SH-SY5Y (cell line): Measurements from ENCODE around the gene NEK6.

Experiments used
- GATA2 ChIP-seq: IDR thresholded peaks from 2 replicates; pipeline ENCODE4 v1.6.1; 2011; ENCODE audit warnings: mild to moderate bottlenecking, low read depth, low read length
- GATA3 ChIP-seq: IDR thresholded peaks from 2 replicates; pipeline ENCODE4 v1.6.1; 2011; ENCODE audit warnings: low read depth, mild to moderate bottlenecking, low read length, moderate library complexity

Gene NEK6

DNA sequence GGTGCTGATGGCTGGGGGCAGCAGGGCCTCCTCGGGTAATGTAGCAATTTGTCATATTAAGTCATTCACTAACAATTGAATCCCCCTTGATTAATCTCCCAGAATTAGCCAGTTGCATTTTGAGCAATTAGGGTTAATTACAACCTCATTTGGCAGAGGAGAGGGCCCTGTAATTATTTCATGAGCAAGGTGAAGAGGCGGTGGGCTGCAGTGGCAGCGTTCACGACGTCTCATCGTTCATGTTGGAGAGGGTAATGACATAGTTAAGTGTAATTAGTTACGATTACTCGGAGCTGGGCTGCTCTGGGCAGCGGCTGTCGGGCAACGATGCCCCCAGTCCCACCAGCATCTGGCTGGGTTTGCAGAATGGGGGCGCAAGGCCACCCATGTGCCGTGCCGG, 46.0 kb downstream of the NEK6 start:
- TF ChIP-seq GATA3 (no peak), GATA2 (no peak)

DNA sequence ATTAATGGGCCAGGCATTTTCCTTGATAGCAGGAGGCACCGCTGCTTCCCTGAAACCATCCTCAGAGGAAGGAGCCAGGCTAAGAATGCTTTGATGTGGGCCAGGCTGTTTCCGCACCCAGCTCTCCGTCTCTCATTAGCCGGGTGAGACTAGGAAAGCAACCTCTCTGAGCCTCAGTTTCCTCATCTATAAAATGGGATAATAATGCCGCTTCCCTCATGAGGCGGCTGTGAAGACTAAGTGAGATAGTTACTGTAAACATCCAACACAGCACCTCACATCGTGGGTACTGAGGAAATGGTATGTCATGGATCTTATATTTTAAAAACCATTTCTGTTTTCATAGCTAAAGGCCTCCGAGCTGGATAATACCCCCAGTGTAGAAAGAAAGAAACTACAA, 46.5 kb downstream of the NEK6 start:
- TF ChIP-seq GATA2, result no peak

DNA sequence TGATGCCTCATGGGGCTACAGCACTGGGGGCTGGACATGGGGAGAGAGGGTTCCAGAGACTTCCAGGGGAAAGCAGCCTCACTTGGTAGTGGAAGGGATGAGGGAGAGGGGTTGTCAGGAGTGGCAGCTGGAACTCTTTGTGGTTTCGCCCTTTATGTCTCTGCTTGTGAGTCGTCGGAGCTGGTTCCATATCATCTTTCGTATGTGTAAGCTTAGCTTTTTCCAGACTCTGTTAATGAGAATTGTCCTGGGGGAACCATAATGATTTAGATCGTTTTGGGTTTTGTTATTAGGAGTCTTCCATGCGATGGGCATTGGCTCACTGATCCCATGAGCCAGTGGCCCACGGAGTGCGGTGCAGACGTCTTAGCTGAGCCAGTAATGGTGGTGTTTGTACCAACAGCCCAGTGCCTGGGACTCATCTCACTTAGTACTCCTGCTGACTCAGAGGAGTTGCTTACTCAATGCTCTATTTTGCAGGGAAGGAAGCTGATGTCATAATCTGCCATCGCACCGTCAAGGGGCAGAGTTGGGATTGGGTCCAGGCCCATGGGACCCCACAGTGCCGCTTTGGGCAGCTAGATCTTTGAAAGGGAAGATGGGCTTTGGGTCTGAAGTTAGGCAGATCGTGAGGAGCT, 48.5 kb downstream of the NEK6 start:
- TF ChIP-seq GATA3, result no peak
- TF ChIP-seq GATA2, result no peak

DNA sequence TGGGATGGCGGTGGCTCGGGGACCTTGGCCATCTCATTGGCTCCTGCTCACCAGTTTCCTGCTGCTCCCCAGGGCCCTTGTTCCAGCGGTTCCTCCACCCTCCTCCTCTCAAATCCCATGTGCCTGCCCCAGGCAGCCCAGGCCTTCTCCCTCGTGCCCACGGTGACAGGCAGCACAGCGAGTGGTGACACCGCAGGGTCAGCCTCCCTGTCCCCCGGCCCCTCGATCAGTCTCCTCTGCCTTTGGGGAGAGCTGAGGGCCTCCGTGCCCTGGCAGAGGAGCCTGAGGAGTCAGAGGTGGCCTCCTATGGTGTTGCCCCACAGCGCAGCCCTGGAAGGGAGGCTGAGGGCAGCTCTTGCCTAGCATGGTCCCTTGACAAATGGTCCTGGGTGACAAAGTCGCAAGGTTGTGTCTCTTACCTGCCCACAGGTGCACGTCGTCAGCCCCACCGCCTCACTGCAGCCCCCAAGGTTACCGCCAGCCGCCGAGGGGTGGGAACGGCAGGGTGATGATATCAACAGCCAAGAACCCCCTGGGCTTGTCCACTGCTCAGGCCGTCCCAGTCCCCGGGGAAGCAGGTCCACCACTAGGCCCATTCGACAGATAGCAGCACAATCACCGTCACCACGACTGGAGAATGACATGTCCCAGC, 49.8 kb downstream of the NEK6 start:
- no peak for TF ChIP-seq GATA3
- no peak for TF ChIP-seq GATA2

DNA sequence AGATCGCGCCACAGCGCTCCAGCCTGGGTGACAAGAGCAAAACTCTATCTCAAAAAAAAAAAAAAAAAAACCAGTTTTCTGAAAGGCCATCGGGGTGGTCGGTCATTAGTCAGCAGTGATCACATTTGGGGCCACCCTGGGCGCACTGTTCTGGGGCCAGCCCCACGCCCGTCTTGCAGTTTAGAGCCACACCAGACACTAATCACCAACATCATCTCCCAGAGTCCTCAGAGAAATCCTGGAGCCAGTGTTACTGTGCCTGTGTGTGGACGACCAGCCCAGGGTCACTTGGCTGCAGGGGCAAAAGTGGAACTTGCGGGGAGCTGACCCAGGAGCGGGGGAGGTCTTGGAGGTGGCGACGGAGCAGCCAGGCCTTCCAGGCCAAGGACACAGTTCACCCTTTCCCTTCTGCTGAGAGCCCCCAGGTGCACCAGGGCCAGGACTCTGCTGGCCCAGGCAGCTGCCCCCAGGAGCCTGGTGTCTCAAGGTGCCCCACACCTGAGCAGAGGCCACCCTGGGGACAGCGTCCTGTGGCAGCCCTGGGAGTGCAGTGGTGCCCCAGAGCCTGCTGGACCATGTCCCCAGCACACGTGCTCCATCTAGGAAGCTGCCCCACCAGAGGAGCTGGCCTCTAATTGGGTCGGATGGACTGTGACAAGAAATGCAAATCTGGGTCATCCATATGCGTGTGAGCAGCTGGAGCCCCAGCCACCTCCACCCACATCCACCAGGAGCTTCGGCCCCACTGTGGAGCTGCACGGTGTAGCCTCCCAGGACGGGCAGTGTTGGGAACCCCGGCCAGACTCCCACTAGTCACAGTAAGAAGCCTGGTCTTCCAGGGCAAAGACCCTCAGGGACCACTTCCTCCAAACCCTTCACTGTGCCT, 51.1 kb downstream of the NEK6 start:
- TF ChIP-seq GATA2, result no peak
- no peak for TF ChIP-seq GATA3

DNA sequence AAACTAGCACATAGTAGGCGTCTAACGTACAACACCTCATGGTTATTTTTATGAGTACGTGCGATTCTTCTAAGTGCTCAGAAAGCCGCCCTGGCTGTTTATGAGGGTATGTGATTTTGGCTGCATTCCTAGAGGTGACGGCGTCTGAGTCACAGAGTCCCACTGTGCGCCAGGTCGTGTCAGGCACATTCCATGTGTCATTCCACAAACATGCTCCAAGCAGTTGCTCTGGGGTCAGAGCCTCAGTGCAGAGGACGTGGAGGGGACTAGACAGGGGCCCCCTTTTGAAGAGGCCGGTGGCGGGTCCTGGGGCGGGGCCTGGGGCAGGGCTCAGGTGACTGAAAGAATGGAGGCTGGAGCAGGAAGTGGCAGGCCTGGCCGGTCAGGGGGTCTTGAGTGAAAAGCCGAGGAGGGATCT, 51.9 kb downstream of the NEK6 start:
- TF ChIP-seq GATA2 (no peak), GATA3 (no peak)

DNA sequence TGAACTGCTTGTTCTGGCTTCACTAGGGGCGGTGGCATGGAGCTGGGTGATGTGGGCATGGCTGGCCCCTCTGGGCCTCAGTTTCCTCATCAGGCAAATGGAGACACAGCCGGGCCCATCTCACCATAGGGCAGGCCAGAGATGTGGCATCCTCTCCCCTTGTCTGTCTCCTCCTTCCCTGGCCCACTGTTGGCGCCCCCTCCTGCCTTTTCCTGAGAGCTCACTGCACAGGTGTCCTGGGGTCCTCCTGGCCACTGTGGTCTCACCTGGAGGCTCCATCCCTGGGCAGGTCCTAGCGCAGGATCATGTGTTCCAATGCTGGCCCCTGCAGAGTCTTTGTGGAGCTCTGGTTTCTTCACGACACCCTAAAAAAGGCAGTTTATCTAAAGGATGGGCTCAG, 53.5 kb downstream of the NEK6 start:
- TF ChIP-seq GATA3 (no peak), GATA2 (no peak)

DNA sequence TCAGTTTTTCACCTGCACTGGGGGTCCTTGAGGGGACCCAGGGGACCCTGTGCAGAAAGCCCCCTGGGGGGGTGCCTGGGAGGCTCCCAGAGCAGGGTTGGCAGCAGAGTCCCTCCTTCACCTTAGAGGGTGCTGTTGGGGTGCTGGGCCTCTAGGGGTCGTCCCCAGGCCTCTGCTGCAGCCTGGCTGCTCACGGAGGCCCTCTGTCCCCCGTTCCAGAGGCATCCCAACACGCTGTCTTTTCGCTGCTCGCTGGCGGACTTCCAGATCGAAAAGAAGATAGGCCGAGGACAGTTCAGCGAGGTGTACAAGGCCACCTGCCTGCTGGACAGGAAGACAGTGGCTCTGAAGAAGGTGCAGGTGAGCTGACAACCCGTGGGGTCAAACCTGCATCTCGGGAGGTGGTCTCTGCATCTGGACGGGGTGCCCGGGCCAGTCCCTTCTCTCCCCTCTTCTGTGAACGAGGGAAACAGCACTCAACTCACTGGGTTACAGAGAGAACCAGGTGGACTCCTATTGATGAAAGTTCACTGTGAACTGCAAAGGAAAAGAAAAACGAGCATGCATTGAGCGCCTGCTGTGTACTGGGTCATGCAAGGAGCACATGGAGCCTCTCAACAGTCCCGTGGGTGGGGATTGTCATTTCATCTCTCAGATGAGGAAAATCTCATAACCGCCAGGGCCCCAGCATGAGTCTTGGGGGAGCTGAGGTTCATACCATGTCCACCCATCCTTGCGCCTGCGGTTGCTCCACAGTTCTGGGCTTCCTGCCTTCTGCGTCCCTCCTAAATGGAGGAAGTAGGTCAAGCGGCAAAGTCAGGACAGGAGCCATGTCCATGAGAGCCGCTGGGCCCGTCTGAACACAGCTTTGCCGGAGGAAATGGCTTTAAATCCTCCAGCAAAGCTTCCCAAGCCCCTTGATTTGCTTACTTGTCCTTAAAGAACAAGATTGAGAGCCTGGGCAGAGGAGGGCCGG, 54.8 kb downstream of the NEK6 start:
- TF ChIP-seq GATA2 (0 out of 2 replicates have a peak, but pooled peaks have one; percentile 27), GATA3 (no peak)

DNA sequence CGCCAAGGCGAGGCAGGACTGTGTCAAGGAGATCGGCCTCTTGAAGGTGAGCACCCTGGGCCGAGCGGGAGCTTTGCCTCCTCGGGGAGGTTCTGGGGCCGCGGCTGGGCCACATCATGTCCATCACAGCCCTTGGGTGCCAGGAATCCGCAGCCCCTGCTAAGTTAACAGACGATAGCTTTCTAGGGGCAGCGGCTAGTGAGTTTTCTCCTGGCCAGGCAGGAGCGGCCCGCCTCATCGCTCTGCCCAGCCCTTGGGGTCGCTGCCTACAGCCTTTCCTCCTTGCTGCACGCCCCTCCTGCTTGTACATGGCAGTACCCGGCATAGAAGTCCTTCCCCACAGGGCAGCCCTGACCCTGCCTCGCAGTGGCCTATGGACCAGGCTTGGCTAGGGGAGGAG, 56.2 kb downstream of the NEK6 start:
- TF ChIP-seq GATA3 (no peak), GATA2 (no peak)

DNA sequence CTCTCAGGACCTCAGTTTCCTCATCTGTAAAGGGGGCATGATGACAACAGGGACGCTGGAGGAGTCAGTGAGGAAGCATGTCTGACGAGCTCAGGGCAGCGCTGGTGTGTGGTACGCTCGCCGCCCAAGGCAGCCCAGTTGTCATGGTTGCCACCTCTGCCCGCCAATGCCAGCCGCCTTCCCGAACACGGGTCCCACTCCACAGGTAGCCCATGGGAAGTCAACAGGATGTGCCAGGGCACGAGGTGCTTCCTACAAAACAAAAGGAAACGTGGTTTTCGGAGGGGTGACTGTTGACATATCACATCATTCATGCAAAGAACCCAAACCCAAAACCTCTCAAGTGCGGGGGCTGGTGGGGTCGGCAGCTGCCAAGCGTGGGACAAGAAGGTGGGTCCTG, 58.1 kb downstream of the NEK6 start:
- TF ChIP-seq GATA3 (no peak), GATA2 (no peak)

DNA sequence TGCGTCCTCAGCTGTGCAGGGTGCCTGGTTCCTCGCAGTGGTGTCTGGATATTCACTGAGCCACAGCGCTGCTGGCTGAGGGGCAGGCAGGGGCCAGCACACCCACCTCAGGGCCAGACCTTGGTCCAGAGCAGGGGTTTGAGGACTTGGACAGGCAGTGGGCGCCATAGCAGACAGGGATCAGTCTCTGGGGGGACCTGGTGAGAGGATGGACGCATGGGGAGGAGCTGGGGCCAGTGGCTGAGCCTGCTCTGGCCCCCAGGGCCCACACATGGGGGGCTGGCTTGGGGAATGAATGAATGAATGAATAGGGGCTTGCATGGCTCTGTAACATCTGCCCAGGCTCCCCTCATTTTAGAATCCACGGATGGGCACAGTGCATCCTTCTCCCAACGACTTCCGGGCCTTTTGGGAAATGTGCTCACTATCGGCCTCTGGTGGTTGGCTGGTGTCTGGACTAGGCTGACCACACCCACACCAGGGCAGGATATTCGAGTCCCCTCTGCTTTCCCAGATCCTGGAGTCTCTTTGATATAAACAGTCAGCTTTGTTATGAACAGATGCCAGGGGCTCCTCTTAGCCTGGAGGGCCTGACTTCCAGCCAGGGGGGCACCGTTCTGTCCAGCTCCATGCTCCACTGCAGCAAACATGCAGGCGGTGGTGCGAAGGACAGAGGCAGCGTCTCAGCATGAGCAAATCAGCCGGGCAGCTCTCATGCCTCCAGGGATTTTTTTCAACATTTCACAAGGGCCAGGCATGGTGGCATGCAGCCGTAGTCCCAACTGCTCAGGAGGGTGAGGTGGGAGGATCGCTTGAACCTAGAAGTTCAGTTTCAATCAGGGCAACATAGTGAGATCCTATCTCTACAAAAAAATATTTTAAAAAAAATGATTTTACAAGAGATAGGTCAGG, 62.6 kb downstream of the NEK6 start:
- no peak for TF ChIP-seq GATA3
- TF ChIP-seq GATA2, result no peak

DNA sequence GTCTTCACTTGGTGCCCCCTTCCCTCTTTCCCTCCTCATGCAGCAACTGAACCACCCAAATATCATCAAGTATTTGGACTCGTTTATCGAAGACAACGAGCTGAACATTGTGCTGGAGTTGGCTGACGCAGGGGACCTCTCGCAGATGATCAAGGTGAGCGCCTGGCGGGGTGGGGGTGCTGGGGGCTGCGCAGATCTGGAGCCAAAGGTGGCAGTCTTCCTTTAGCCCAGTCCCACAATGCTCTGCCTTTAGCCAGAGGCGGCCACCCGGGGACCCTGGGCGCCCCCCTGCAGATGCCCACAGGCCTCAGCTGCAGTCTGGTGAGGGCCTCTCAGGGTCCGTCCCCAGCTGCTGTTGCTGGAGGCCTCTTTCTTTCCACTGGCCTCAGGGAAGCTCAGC, 63.7 kb downstream of the NEK6 start:
- no peak for TF ChIP-seq GATA3
- TF ChIP-seq GATA2, result no peak

DNA sequence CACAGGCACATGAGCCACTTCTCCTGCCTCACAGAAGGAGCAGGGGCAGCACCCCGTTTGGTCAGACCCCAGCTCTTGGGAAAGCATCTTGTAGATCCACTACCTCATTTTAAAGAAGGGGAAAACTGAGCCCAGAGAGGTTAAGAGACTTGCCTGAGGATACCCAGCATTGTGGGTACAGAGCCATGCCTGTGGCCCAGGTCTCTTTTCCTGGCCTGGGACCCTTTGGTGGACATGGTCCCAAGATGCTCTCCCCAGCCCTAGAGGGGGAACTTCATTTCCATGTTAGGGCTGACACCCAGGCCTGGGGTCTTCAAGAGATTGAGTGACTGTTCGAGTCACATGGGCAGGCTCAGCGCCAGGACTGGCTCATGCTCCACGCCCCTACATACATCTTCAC, 64.2 kb downstream of the NEK6 start:
- TF ChIP-seq GATA2, result no peak
- no peak for TF ChIP-seq GATA3
